SH-SY5Y (cell line): Measurements from ENCODE around the gene NKAIN4.

ENCODE experiments used
- GATA2 ChIP-seq: IDR thresholded peaks from 2 replicates; pipeline ENCODE4 v1.6.1; 2011; ENCODE audit warnings: mild to moderate bottlenecking, low read depth, low read length
- GATA3 ChIP-seq: IDR thresholded peaks from 2 replicates; pipeline ENCODE4 v1.6.1; 2011; ENCODE audit warnings: low read depth, mild to moderate bottlenecking, low read length, moderate library complexity

DNA sequence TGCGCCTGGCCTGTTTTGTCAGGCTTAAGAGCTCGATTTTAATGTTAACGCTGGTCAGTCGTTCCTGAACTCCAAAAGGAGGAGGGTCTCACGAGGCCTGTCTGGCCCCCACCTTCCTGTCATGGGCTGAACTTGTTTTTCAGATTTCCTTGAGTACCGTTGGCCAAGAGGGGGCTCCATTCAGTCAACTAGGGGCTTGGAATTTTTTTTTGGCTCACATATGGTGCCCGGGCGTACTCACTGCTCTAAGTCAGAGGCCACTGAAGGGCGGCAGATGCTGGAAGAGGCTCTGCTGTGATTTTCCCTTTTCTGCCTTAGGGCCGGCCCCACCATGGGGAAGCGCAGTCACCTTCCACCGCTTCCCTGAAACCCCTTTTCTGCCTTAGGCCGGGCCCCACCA is 25.5 kb downstream of the NKAIN4 start:
- TF ChIP-seq GATA2 (no peak), GATA3 (no peak)
